Heart left ventricle (tissue), 16 donors: ENCODE measurements around the gene AGO3. TPM values are rescaled to one million over a fixed set of nuclear protein-coding genes. Genes with fewer than 3 reads are reported as not detected.
"Not testable (repeated sequence)": the region's sequence is repeated elsewhere in the genome, so short reads cannot be mapped to it uniquely, and the experiment has no call there.

Source experiments
- ATAC-seq, 4 donors: fragments of 200-7000 bp; cut with Tn5 transposase; one replicate each; pipeline ENCODE4 v1.9.1; 2020 to 2022; ENCODE audit warnings: moderate library complexity in 4 of 4, mild to moderate bottlenecking in 3 of 4, moderate number of reproducible peaks in 1 of 4
- DNase-seq, 5 donors: peaks; one replicate each; pipeline ENCODE4 v3.0.0-alpha.2; 2020
- H3K27ac ChIP-seq, 12 donors: fragments of 200-600 bp; sonication (generic) in 4 of 12; one replicate each; pipeline versions ENCODE4 v1.5.0 to v1.8.0; 2016 to 2022; ENCODE audit warnings: mild to moderate bottlenecking in 2 of 12
- H3K27me3 ChIP-seq, 9 donors: fragments of 200-600 bp; sonication (generic) in 2 of 9; one replicate each; pipeline versions ENCODE4 v1.5.1 to v1.8.0; 2016 to 2022; ENCODE audit warnings: mild to moderate bottlenecking in 3 of 9
- H3K36me3 ChIP-seq, 9 donors: fragments of 200-600 bp; sonication (generic) in 2 of 9; one replicate each; pipeline versions ENCODE4 v1.5.0 to v1.8.0; 2018 to 2022; ENCODE audit warnings: mild to moderate bottlenecking in 2 of 9
- H3K4me1 ChIP-seq, 12 donors: fragments of 200-600 bp; sonication (generic) in 4 of 12; one replicate each; pipeline versions ENCODE4 v1.5.0 to v1.8.0; 2016 to 2022; ENCODE audit warnings: mild to moderate bottlenecking in 3 of 12
- H3K4me3 ChIP-seq, 12 donors: fragments of 200-600 bp; sonication (generic) in 4 of 12; one replicate each; pipeline versions ENCODE4 v1.5.0 to v1.8.0; 2017 to 2022; ENCODE audit warnings: mild to moderate bottlenecking in 9 of 12, moderate library complexity in 4 of 12
- H3K9me3 ChIP-seq, 12 donors: fragments of 200-600 bp; sonication (generic) in 4 of 12; one replicate each; pipeline versions ENCODE4 v1.5.0 to v1.8.0; 2016 to 2022; ENCODE audit warnings: mild to moderate bottlenecking in 1 of 12
- POLR2A ChIP-seq, 2 donors: fragments of 450-650 bp; IDR thresholded peaks; one replicate each; pipeline ENCODE4 v1.6.1; 2017; ENCODE audit warnings: antibody characterized with exemption in 2 of 2, mild to moderate bottlenecking in 2 of 2, moderate library complexity in 2 of 2
- WGBS, 4 donors: extraction: QIAGEN DNeasy Blood & Tissue Kit in 2 of 4; methylation state at CpG; one replicate each; pipeline versions ENCODE4 v1.1.5 to v1.1.7; 2013 to 2018; 5-methylcytosine and 5-hydroxymethylcytosine counted together
- intact Hi-C, 10 donors: fragments of 100-400 bp; cut with DNase I; formaldehyde crosslinking; loops; one replicate each; pipeline versions ENCODE4 v1.11.1 to v1.14.2; 2022
- polyA plus RNA-seq, 2 donors: library from polyadenylated mRNA; stranded (reverse); fragments of 200-250 nt; gene quantifications; one replicate each; pipeline ENCODE4 v1.2.3, GENCODE V29; 2013
- total RNA-seq, 9 donors: library from RNA; depleted of rRNA in 2 of 9; stranded (reverse); fragments of >200 nt in 2 of 9; fragmentation: NEBNext Ultra II Directional in 3 of 9; extraction: Animal tissue kit (Norgen Biotek cat#: 25700) in 3 of 9; gene quantifications; one replicate each; pipeline versions ENCODE4 v1.1.0 to v1.2.4, GENCODE V29; 2016 to 2023
- TF ChIP-seq, protein P1 (sequence below), 12 donors: fragments of 200-600 bp; sonication (generic) in 4 of 12; IDR thresholded peaks; one replicate each; pipeline versions ENCODE4 v1.5.0 to v1.8.0; 2018 to 2022; ENCODE audit warnings: antibody characterized with exemption in 12 of 12, mild to moderate bottlenecking in 5 of 12
- donor health status: ischemic (EF 13 %, LVEDD 7.1; RV severe dilation, severe dysfunction).
- donor health status: healthy with polysubstance abuse.
- donor health status: DM: no; HTN: yes; CAD: no.
- donor health status: DM: no; HTN: no; CAD: no.
- donor health status: ischemic (EF 25% LVEDD 6.9; RV normal size, moderate dysfunction).
- donor health status: ischemic (EF 25% LVEDD 5.7; RV mildly dilated, moderate dysfunction).
- donor health status: healthy.
- donor health status: DM: yes; HTN: yes; CAD: no.
- donor health status: ischemic (EF 35%, LVEDD 5.7; RV mildly dilated, moderate dysfunction).
- donor health status: nonischemic (EF 11% LVEDD 7.7; RV severe dilation, severe dysfunction).
- donor health status: DM: yes; HTN: yes; CAD: no.
- donor health status: PGD.
- donor health status: ischemic (EF 29% LVEDD 5.4; RV normal size, mild dysfunction).
- donor health status: nonischemic (EF 23%, LVEDD 6.1; RV moderate dilation, normal function).

Gene AGO3
- total and polyA plus RNA-seq, 11 donors, result 2.8 to 18.8 (median 12.2) TPM

DNA sequence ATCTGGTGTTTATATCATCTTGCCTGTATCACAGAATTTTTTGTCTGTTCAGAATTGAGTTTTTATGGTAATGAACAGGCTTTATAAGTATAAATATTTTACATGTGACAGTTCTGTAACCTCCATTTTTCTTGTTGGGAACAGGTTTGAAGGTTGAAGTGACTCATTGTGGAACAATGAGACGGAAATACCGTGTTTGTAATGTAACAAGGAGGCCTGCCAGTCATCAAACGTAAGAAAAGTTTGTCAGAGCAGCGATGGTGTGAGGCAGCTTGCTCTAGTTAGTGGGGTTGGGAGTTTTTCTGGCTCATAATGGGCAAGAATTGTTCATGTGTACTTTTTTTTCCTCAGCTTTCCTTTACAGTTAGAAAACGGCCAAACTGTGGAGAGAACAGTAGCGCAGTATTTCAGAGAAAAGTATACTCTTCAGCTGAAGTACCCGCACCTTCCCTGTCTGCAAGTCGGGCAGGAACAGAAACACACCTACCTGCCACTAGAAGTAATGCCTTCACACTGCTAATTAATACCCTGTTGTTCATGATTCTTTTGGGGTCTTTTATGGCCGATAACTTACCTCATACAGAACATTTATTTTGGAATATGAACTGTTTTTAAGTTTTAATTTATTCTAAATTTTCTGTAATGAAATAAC, 77.8 kb downstream of the AGO3 start:
- Histone ChIP-seq H3K9me3 (no peaks in the 10 kb centered on the region), H3K4me1 (no peaks in the 10 kb centered on the region), H3K4me3 (no peak overlapping the region), H3K36me3 (peaks cover 0 to 86% (median 50%) of the 10 kb centered on the region in 9 donors), H3K27ac (peak overlapping the region in 1 of 12 donors; percentile 19), H3K27me3 (no peaks in the 10 kb centered on the region)
- intact Hi-C loops, result no loop called here
- ATAC-seq, result no peak
- no peak for DNase-seq
- WGBS, 4 donors, result 78 to 92% (median 85%) methylated on average over 9 of the region's 9 CpGs
- TF ChIP-seq, protein P1, sequence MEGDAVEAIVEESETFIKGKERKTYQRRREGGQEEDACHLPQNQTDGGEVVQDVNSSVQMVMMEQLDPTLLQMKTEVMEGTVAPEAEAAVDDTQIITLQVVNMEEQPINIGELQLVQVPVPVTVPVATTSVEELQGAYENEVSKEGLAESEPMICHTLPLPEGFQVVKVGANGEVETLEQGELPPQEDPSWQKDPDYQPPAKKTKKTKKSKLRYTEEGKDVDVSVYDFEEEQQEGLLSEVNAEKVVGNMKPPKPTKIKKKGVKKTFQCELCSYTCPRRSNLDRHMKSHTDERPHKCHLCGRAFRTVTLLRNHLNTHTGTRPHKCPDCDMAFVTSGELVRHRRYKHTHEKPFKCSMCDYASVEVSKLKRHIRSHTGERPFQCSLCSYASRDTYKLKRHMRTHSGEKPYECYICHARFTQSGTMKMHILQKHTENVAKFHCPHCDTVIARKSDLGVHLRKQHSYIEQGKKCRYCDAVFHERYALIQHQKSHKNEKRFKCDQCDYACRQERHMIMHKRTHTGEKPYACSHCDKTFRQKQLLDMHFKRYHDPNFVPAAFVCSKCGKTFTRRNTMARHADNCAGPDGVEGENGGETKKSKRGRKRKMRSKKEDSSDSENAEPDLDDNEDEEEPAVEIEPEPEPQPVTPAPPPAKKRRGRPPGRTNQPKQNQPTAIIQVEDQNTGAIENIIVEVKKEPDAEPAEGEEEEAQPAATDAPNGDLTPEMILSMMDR (IDR thresholded peaks at IDR 0.05), result no peak
- TF ChIP-seq POLR2A (IDR thresholded peaks at IDR 0.05), result no peak

DNA sequence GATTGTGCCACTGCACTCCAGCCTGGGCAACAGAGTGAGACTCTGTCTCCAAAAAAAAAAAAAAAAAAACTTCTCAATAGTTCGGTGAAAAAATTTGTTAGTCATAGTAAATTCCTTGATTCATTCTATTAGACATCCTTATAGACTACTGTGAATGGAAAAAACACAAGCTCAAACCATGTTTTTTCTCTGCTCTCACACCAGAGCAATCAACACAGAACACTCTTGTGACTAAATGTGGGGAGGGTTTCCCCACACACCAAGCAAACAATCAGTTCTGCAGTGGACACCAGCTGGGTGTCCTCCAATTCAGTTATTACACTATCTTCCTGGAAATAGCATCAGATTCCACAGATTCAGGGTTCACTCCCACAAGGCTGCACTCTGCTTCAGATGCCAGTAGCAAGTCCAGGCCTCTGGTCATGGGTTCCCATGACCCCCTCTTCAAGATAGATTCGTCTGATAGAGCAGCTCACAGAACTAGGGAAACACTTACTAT, 83.9 kb downstream of the AGO3 start:
- no peak overlapping the region for H3K4me3 ChIP-seq
- intact Hi-C loops, result no loop called here
- no peaks in the 10 kb centered on the region for H3K9me3 ChIP-seq
- DNase-seq, result no peak
- TF ChIP-seq, protein P1 (IDR thresholded peaks at IDR 0.05), result no peak
- TF ChIP-seq POLR2A (IDR thresholded peaks at IDR 0.05), result no peak
- no peaks in the 10 kb centered on the region for H3K4me1 ChIP-seq
- WGBS, 4 donors, result 87 to 99% (median 93%) methylated on average over 2 of the region's 2 CpGs
- no peaks in the 10 kb centered on the region for H3K27me3 ChIP-seq
- ATAC-seq, result no peak
- H3K36me3 ChIP-seq, result peaks cover 0 to 100% (median 85%) of the 10 kb centered on the region in 9 donors
- H3K27ac ChIP-seq, result no peak overlapping the region

DNA sequence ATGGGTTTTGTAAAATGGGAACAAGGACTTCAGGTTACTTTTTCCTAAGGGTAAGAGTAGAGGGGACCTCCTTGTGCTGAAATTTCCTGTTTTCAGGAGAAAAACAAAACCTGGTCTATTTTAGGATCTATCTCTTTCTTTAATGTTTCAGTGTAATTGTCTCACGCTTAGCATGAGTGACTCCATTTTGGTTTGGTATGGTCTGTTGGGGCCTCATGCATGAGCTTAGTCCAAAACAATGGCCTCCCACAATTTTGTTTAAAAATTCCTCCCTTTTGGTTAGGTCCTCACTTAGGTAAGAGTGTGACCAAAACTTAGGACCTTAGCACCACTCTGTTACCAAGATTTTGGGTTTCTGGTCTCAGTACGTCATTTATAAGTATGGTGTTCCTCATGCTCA, 85.8 kb downstream of the AGO3 start:
- Histone ChIP-seq H3K4me3 (no peak overlapping the region), H3K27me3 (no peaks in the 10 kb centered on the region), H3K36me3 (peaks cover 0 to 100% (median 83%) of the 10 kb centered on the region in 9 donors), H3K4me1 (no peaks in the 10 kb centered on the region), H3K27ac (no peak overlapping the region), H3K9me3 (no peaks in the 10 kb centered on the region)
- intact Hi-C loops, result no loop called here
- ATAC-seq, result no peak
- TF ChIP-seq, protein P1 (IDR thresholded peaks at IDR 0.05), result no peak
- TF ChIP-seq POLR2A (IDR thresholded peaks at IDR 0.05), result no peak
- 84 to 88% (median 86%) methylated on average over 2 of the region's 2 CpGs for WGBS, 4 donors
- no peak for DNase-seq

DNA sequence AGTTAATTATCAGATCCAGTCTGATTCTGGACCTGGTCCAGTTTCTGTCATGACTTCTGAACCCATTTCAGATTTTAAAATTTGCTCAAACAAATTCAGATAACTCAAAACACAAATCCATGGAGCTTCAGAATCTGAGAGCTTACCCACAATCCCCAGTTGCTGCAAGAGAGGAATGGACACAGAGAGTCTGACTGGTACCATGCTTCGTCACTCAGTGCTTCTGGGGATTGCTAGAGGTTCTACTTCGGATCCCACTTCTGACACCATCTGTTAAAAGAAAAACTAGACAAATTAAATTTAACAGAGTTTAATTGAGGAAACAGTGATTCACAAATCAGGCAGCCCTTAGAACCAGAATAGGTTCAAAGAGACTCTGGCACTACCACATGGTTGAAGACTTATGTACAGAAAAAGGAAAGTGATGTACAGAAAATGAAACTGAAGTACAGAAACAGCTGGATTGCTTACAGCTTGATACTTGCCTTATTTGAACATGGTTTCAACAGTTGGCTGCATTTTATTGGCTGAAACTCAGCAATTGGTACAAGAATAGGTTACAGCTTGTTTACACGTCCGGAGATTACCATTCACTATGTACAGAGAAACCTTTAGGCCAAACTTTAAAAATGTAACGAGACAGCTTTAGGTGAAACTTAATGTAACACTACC, 92.3 kb downstream of the AGO3 start:
- intact Hi-C loops, result no loop called here
- no peak for ATAC-seq
- no peak for DNase-seq
- no peak overlapping the region for H3K27ac ChIP-seq
- WGBS, 4 donors, result 91 to 96% (median 94%) methylated on average over 5 of the region's 5 CpGs
- peaks cover 0 to 6% (median 0%) of the 10 kb centered on the region in 12 donors for H3K4me1 ChIP-seq
- H3K4me3 ChIP-seq, result no peak overlapping the region
- TF ChIP-seq, protein P1 (IDR thresholded peaks at IDR 0.05), result no peak
- no peak for TF ChIP-seq POLR2A (IDR thresholded peaks at IDR 0.05)
- H3K27me3 ChIP-seq, result no peaks in the 10 kb centered on the region
- peaks cover 0 to 5% (median 0%) of the 10 kb centered on the region in 12 donors for H3K9me3 ChIP-seq
- peaks cover 2 to 90% (median 71%) of the 10 kb centered on the region in 9 donors for H3K36me3 ChIP-seq

DNA sequence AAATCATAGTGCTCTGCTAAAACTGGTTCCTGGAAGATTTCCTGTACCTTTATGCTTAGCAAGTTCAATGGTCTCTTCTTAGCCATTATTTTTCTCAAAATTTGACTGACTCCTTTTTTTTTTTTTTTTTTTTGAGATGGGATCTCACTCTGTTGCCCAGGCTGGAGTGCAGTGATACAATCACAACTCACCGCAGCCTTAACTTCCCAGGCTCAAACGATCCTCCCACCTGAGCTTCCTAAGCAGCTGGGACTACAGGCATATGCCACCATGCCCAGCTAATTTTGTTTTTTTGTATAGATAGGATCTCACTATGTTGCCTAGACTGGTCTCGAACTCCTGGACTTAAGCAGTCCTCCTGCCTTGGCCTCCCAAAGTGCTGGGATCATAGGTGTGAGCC, 93.1 kb downstream of the AGO3 start:
- H3K27me3 ChIP-seq, intact Hi-C loops, ATAC-seq, H3K4me1 ChIP-seq, H3K9me3 ChIP-seq, DNase-seq, H3K4me3 ChIP-seq, H3K27ac ChIP-seq: not testable (repeated sequence)
- H3K36me3 ChIP-seq, result peaks cover 2 to 86% (median 66%) of the 10 kb centered on the region in 9 donors
- 95 to 100% (median 97%) methylated on average over 3 of the region's 3 CpGs for WGBS, 4 donors
